Measurements from ENCODE around the gene N4BP3. TPM values are rescaled to one million over a fixed set of nuclear protein-coding genes. Genes with fewer than 3 reads are reported as not detected.

Gene N4BP3
- total and polyA plus RNA-seq, 2 of the 13 experiments (the other 11 are each of a cell fraction or from before 2014, with no cell fraction given): 0.13 TPM; not detected in 1

DNA sequence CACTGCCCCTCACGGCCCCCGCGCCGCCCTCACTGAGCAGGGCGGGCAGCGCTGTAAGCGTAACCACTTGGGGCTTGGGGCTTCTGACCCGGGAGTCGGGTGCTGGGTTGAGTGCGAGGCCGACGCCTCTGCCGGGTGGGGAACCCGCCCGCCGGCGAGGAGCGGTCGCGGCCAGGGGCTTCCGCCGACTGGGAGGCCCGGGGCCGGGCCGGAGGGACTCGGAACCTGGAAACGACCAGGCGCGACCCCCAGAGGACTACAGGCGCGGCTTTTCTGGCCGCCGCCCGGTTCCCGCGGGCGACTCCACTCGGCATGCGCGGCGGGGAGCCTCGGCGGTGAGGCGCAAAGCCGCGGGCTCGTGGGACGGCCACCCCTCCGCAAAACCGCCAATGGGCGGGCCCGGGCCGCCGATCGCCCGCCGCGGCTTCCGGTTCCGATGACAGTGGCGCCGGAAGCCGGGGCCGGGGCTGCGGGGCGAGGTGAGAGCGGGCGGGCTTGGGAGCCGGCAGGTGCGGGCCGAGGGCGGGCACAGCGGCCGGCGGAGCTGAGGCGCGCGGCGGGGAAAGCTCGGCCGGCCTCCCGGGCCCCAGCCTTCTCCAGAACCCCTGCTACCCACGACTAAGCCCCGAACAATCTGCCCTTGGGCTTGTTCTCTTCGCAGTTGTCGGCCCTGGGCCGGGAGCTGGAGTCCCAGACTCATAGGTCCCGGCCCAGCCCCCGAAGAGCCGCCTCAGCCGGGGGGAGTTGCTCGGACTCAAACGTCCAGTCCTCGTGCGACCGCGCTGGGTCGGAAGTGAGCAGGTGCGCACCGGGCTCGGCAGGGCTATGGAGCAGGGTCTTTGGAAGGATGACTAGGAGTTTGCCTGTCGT lies 17.5 kb downstream of the N4BP3 start, which contains the start of gene RMND5B:
TSS of gene RMND5B (plus strand) at position 439 of the 870 bp plus-strand sequence. CDS start 7,106 bp downstream, outside the sequence.
- in situ Hi-C loops (cut with HindIII; ENCODE audit: extremely low pct_ligation_motif_present, low pct_unique_long_range_greater_than_20kb): no loop called here
- H3K9ac ChIP-seq (ENCODE audit: insufficient read depth, low read depth, low read length): peak within 1 kb of the TSS; percentile 87
- DNase-seq (ENCODE audit: low spot score) (peak; percentile 70), FAIRE-seq (no peak), ATAC-seq (peak; percentile 93)
- intact Hi-C loops (cut with micrococcal nuclease; ENCODE audit: unreplicated experiment): no loop called here
- H3K4me3 ChIP-seq (replicated peaks in 1 of 3; ENCODE audit: insufficient read depth in 1 of 3, low read depth in 2 of 3, low read length in 3 of 3): peak within 1 kb of the TSS; percentile 84 to 97 (median 93)
- H3K27me3 ChIP-seq (ENCODE audit: control insufficient read depth in 1 of 2, insufficient read depth in 2 of 2, low read length in 2 of 2): no peaks in the 10 kb centered on the region; a peak in 1 of 5 replicates
- H3K4me2 ChIP-seq (ENCODE audit: low read depth, low read length): peak within 1 kb of the TSS; percentile 95
- H3K79me2 ChIP-seq (ENCODE audit: insufficient read depth, low read length): peaks cover 9% of the 10 kb centered on the region
- peak within 1 kb of the TSS; percentile 49 for H2AFZ ChIP-seq (ENCODE audit: low read length)
- H3K27ac ChIP-seq (ENCODE audit: extremely low read length, insufficient read depth, low read length): peak within 1 kb of the TSS; percentile 89
- no TSS peak for BruUV-seq (replicated peaks)
- 0% methylated on average over 5 of the region's 102 CpGs for WGBS (ENCODE audit: low lambda C conversion rate)
- H4K20me1 ChIP-seq (ENCODE audit: insufficient read depth, low read length): no peaks in the 10 kb centered on the region
- ChIA-PET CTCF (ENCODE audit: low intra/inter-chr PET ratio, low total read pairs) (no interaction called here), POLR2A (interaction anchor here (0.6 to 1.5 kb wide), 4 partner anchors 10 to 531 kb away, joined by 3 to 9 read pairs (median 4); partner anchors contain the start of genes B4GALT7 and NHP2)
- H3K9me3 ChIP-seq (ENCODE audit: low read length): no peaks in the 10 kb centered on the region
- H3K36me3 ChIP-seq (replicated peaks in 1 of 2; ENCODE audit: control insufficient read depth in 1 of 2, insufficient read depth in 2 of 2, low read length in 2 of 2): 0 out of 5 replicates have a peak, but pooled peaks cover 0 to 3% of the 10 kb centered on the region in 2 experiments
- H3K4me1 ChIP-seq (ENCODE audit: insufficient read depth, low read length): peaks cover 17% of the 10 kb centered on the region; the same call in 1 of the 2 replicates
- TF ChIP-seq, protein P1, sequence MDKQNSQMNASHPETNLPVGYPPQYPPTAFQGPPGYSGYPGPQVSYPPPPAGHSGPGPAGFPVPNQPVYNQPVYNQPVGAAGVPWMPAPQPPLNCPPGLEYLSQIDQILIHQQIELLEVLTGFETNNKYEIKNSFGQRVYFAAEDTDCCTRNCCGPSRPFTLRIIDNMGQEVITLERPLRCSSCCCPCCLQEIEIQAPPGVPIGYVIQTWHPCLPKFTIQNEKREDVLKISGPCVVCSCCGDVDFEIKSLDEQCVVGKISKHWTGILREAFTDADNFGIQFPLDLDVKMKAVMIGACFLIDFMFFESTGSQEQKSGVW (CRISPR knock-in tag; IDR thresholded peaks at IDR 0.05; ENCODE audit: borderline replicate concordance): no peak
- TF ChIP-seq, protein P2, sequence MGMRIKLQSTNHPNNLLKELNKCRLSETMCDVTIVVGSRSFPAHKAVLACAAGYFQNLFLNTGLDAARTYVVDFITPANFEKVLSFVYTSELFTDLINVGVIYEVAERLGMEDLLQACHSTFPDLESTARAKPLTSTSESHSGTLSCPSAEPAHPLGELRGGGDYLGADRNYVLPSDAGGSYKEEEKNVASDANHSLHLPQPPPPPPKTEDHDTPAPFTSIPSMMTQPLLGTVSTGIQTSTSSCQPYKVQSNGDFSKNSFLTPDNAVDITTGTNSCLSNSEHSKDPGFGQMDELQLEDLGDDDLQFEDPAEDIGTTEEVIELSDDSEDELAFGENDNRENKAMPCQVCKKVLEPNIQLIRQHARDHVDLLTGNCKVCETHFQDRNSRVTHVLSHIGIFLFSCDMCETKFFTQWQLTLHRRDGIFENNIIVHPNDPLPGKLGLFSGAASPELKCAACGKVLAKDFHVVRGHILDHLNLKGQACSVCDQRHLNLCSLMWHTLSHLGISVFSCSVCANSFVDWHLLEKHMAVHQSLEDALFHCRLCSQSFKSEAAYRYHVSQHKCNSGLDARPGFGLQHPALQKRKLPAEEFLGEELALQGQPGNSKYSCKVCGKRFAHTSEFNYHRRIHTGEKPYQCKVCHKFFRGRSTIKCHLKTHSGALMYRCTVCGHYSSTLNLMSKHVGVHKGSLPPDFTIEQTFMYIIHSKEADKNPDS (CRISPR knock-in tag; IDR thresholded peaks at IDR 0.05): no peak
- TF ChIP-seq, protein P3, sequence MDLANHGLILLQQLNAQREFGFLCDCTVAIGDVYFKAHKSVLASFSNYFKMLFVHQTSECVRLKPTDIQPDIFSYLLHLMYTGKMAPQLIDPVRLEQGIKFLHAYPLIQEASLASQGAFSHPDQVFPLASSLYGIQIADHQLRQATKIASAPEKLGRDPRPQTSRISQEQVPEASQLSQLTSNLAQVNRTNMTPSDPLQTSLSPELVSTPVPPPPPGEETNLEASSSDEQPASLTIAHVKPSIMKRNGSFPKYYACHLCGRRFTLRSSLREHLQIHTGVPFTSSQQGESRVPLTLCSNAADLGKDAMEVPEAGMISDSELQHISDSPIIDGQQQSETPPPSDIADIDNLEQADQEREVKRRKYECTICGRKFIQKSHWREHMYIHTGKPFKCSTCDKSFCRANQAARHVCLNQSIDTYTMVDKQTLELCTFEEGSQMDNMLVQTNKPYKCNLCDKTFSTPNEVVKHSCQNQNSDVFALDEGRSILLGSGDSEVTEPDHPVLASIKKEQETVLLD (CRISPR knock-in tag; IDR thresholded peaks at IDR 0.05; ENCODE audit: low read depth): peak; percentile 85
- peak; percentile 87 for TF ChIP-seq ZNF543 (CRISPR knock-in tag; IDR thresholded peaks at IDR 0.05)
- TF ChIP-seq SIN3B (IDR thresholded peaks at IDR 0.05; ENCODE audit: low read length): no peak
- TF ChIP-seq ETV5 (CRISPR knock-in tag; IDR thresholded peaks at IDR 0.05; ENCODE audit: borderline replicate concordance): peak; percentile 28; the same call in 1 of the 2 replicates
- TF ChIP-seq, protein P4, sequence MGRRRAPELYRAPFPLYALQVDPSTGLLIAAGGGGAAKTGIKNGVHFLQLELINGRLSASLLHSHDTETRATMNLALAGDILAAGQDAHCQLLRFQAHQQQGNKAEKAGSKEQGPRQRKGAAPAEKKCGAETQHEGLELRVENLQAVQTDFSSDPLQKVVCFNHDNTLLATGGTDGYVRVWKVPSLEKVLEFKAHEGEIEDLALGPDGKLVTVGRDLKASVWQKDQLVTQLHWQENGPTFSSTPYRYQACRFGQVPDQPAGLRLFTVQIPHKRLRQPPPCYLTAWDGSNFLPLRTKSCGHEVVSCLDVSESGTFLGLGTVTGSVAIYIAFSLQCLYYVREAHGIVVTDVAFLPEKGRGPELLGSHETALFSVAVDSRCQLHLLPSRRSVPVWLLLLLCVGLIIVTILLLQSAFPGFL (CRISPR knock-in tag; IDR thresholded peaks at IDR 0.05): no peak
- 0 out of 2 replicates have a peak, but pooled peaks have one; percentile 39 for TF ChIP-seq ZNF383 (CRISPR knock-in tag; IDR thresholded peaks at IDR 0.05; ENCODE audit: borderline replicate concordance)
- TF ChIP-seq ATM (IDR thresholded peaks at IDR 0.05; ENCODE audit: borderline replicate concordance): no peak
- TF ChIP-seq ZNF326 (CRISPR knock-in tag; IDR thresholded peaks at IDR 0.05; ENCODE audit: borderline replicate concordance): no peak
- TF ChIP-seq ZMYM2 (CRISPR knock-in tag; IDR thresholded peaks at IDR 0.05): no peak
- TF ChIP-seq ZFP82 (CRISPR knock-in tag; IDR thresholded peaks at IDR 0.05; ENCODE audit: borderline replicate concordance): peak; percentile 97
- TF ChIP-seq SMARCC2 (IDR thresholded peaks at IDR 0.05): no peak
- peak; percentile 71 for TF ChIP-seq ZFX (CRISPR knock-in tag; IDR thresholded peaks at IDR 0.05; ENCODE audit: low read depth)
- no peak for TF ChIP-seq FOSL2 (CRISPR knock-in tag; IDR thresholded peaks at IDR 0.05)
- no peak for TF ChIP-seq ZFP41 (CRISPR knock-in tag; IDR thresholded peaks at IDR 0.05; ENCODE audit: borderline replicate concordance)
